GM19193 (cell line): ENCODE measurements around the gene ALOX15B.

Experiments used
- POLR2A ChIP-seq: IDR thresholded peaks from 4 replicates; pipeline ENCODE4 v1.6.1; 2011; ENCODE audit not compliant: insufficient read depth, insufficient read length; ENCODE audit errors: extremely low read depth

Gene ALOX15B, protein sequence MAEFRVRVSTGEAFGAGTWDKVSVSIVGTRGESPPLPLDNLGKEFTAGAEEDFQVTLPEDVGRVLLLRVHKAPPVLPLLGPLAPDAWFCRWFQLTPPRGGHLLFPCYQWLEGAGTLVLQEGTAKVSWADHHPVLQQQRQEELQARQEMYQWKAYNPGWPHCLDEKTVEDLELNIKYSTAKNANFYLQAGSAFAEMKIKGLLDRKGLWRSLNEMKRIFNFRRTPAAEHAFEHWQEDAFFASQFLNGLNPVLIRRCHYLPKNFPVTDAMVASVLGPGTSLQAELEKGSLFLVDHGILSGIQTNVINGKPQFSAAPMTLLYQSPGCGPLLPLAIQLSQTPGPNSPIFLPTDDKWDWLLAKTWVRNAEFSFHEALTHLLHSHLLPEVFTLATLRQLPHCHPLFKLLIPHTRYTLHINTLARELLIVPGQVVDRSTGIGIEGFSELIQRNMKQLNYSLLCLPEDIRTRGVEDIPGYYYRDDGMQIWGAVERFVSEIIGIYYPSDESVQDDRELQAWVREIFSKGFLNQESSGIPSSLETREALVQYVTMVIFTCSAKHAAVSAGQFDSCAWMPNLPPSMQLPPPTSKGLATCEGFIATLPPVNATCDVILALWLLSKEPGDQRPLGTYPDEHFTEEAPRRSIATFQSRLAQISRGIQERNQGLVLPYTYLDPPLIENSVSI

DNA sequence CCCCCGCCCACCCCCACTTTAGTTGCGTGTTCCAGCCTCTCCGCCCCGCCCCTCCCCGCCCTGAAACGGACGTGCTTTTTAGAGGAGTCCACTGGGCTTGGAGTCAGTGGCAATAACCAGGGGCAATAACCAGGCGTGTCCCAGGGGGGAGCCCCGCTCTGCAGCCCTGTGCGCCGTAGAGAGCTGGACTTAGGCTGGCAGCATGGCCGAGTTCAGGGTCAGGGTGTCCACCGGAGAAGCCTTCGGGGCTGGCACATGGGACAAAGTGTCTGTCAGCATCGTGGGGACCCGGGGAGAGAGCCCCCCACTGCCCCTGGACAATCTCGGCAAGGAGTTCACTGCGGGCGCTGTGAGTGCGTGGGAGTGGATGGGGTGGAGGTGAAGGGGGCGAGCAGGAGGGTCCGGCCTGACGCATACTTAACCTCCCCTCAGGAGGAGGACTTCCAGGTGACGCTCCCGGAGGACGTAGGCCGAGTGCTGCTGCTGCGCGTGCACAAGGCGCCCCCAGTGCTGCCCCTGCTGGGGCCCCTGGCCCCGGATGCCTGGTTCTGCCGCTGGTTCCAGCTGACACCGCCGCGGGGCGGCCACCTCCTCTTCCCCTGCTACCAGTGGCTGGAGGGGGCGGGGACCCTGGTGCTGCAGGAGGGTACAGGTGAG, at the start of gene ALOX15B:
Gene ALOX15B (plus strand): TSS at position 106 of the 657 bp plus-strand sequence. CDS start 97 bp downstream, at position 203.
- no peak for TF ChIP-seq POLR2A

DNA sequence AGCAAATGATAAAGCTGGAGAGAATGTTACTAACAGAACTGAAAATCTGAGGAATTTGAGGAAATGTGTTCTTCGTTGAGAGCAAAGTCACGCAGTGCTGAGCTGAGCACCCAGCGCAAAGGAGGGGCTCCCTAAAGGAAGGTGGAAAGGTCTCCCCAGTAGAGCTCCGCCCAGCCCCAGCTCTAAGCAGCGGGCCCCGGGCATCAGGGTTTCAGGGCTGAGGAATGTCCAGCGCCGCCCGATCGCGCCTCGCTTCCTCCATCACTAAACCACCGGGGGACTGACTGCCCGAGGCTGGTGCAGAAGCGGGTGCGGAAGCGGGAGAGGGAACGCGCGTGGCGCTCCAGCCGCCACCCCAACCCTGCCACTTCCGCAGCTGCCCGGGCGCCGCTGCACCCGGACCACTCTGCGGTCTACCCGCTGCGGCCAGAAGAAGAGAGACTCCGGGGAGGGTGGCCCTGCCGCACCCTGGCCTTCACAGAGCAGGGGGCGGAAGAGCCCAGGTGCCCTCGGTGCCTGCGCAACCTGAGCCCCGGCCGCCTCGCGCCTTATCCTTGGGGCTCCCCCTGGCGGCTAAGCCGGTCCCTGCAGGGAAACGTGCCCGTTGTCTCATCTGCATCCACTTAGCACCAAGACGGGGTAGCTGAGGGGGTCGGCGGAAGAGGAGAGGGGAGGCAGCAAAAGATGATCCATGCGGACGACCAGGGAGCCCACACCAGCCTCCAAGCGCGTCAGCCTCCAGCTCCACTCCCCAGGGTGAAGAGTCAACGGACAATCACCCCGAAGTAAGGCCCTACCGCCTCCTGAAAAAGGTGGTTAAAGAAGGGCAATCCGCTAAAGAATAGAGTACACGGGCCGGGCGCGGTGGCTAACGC, 48.8 kb upstream of the ALOX15B start:
- peak; percentile 58 for TF ChIP-seq POLR2A

DNA sequence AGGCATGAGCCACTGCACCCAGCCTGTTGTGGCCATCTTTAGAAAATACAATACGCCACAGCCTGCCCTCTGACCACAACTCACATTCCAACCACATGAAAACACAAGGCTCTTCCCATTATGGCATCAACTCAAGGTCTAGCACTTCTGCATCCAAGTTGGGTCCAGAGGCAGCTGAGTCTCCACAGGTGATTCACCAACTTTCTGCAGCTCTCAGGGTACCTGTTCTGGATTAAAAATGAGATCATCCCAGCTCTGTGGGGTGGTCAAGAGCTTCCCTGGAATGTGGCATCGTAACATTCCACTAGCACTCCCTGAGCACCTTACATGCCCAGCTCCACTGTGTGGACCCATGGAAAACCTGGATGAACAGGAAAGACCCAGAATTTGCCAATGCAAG, 46.3 kb upstream of the ALOX15B start:
- no peak for TF ChIP-seq POLR2A

DNA sequence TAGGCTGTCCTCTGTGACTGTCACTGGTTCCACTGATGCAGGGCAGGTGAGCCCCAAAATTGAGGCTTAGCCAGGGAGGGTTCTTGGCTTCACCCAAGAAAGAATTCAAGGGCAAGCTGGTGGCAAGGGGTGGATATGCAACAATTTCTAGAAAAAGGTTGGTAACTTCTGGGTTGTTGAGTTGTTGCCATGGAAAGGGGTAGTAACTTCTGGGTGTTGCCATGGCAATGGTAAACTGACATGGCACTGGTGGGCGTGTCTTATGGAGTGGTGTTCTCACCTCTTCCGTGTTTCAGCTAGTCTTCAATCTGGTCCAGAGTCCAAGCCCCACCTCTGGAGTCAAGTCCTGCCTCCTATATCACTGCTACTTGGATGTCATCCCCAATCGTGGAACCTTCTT, 45.9 kb upstream of the ALOX15B start:
- no peak for TF ChIP-seq POLR2A

DNA sequence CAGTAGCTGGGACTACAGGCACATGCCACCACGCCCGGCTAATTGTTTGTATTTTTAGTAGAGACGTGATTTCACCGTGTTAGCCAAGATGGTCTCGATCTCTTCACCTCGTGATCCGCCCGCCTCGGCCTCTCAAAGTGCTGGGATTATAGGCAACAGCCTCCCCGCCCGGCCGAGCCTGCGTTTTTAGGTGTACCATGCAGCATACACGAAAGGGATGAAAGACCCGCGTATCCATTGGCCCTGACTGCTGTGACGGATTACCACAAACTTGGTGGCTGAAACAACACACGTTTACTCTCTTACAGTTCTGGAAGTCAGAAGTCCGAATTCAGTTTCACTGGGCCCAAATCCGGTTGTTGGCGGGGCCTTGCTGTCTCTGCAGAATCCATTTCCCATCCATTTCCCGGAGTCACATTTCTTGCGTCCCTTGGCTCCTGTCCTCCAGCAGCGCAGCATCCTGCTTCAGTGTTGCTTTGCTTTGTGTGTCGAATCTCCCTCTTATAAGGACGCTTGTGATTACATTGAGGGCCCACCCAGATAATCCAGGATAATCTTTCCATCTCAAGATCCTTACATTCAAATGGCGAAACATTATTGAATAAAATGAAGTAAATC, 44.8 kb upstream of the ALOX15B start:
- TF ChIP-seq POLR2A = no peak

DNA sequence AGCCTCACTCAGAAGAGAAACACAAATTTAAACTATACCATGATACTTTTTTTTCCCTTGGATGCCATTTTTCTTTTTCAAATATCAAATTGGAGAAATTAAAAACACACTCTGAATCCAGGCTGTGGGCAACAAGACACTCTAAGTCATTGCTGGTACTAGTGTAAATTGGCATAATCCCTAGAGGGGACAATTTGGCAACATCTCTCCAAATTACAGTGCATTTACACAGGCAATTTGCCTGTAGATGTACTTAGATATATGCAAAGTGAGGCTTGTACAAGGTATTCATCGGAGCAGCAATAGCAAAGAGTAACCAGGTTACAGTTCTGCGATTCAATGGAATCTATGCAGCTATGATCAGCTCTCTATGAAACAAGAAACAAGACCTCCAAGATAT, 43.1 kb upstream of the ALOX15B start:
- TF ChIP-seq POLR2A = no peak

DNA sequence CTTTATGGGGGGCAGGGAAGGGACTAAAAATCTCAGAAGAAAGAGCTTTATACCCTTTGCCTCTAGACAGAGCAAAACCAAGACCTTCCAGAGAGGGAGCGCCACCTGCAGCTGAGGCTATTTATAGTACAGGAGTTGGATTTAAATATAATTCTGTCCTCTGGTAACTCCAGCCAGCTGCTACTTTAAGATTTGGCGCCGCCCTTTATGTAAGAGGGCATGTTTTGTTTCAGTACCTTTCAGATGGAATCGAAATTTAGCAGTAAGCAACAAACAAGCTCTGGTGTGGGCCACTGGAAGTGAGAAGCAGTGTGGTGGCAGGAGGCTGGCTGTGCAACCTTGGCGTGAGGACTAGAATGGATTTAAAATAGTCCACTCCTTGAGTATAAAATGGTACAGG, 41.7 kb upstream of the ALOX15B start:
- no peak for TF ChIP-seq POLR2A

DNA sequence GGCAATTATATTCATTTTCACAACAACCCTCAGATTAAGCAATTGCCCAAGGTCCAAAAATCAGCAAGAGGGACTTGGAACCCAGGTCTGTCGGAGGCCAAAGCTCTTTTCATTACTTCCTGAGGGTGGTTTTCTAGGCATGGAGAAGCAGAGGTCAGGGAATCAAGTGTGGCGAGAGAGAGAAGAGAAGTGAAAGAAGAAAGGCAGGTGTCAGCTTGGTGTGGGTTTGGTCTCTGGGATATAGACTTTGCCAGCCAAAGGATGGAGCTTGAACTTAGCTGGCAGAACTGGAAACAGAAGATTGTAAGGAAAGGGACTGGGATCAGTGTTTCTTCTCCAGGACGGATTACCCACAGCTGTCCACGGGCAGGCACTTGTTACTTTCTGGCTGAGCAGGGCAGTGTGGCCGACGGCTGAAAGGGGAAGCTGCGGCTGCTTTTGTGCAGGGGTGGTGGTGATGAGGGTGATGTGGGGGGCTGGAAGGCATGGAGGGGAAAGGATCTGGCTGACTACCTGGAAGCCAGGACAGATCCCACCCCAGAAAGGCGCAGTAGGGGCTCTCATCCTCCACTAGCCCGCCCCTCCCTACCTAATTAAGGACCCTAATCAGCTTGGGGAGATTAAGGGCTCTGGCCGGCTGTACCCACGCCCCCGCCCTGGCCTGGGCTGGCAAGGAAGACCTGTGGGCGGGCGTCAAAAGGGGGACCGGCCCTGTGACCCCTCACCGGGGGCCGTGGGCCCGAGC, 36.7 kb upstream of the ALOX15B start, which contains the start of gene GUCY2D:
Gene GUCY2D (plus strand): TSS at position 640 of the 745 bp plus-strand sequence. CDS start 433 bp downstream, outside the sequence.
- no peak for TF ChIP-seq POLR2A

DNA sequence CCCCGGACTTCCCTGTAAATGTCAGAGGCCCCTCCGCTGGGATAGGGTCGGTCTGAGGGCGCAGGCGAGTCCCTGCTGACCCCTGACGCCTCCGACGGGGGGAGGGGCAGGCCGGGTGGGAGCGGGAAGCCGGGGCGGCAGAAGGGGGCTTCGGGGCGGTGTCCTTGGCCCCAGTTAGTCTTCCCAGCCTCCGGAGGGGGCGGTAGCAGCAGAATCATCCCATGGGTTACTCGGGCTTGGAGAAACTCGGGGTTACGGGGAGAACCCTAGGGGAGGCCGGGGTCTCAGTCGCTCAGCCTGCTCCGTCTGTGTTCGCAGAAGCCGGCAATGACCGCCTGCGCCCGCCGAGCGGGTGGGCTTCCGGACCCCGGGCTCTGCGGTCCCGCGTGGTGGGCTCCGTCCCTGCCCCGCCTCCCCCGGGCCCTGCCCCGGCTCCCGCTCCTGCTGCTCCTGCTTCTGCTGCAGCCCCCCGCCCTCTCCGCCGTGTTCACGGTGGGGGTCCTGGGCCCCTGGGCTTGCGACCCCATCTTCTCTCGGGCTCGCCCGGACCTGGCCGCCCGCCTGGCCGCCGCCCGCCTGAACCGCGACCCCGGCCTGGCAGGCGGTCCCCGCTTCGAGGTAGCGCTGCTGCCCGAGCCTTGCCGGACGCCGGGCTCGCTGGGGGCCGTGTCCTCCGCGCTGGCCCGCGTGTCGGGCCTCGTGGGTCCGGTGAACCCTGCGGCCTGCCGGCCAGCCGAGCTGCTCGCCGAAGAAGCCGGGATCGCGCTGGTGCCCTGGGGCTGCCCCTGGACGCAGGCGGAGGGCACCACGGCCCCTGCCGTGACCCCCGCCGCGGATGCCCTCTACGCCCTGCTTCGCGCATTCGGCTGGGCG, 35.9 kb upstream of the ALOX15B start:
- no peak for TF ChIP-seq POLR2A

DNA sequence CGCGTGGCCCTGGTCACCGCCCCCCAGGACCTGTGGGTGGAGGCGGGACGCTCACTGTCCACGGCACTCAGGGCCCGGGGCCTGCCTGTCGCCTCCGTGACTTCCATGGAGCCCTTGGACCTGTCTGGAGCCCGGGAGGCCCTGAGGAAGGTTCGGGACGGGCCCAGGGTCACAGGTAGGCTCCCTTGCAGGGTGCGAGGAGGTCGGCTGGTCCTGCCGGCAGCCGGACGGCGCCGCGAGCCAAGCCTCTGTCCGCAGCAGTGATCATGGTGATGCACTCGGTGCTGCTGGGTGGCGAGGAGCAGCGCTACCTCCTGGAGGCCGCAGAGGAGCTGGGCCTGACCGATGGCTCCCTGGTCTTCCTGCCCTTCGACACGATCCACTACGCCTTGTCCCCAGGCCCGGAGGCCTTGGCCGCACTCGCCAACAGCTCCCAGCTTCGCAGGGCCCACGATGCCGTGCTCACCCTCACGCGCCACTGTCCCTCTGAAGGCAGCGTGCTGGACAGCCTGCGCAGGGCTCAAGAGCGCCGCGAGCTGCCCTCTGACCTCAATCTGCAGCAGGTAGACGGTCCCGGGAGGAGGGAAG, 35.2 kb upstream of the ALOX15B start:
- TF ChIP-seq POLR2A = no peak

DNA sequence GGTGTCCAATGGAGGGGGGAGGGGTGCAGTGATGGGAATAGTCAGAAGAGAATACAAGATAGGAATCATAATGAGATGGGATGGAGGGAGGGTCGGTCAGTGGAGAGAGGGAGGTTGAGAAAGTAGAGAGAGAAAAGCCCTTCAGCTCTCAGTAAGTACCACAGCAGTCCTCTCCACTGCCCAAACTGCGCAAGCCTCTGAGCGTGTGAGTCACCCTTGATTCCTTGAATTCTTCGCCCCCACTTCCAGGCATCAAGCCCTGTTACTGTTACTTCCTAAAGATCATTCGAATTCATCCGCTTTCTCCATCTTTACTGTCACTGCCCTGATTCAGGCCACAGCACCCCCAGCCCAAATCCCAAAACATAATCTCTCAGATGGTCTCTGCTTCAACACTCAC, 34.0 kb upstream of the ALOX15B start:
- no peak for TF ChIP-seq POLR2A

DNA sequence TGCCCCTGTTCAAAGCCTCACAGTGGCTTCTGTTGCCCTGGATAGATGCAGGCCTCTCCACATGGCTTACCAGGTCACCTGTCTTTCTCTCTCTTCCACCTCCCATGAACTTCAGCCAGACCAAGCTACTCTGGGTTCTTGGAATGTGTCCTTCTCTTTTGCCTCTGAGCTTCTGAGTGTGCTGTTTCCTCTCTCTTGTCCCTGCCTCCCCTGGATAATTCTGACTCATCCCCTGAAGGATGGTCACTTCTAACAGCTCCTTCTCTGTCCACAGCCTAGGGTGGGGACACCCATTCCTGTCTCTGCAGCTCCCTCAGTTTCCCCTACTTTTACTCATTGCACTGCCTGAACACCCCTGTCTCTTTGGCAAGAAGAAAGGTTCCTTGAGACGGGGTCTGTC, 33.5 kb upstream of the ALOX15B start:
- TF ChIP-seq POLR2A = no peak
